GM21423 (cell line): ENCODE results near the gene RNASE1.

Experiments used
- ATAC-seq: cut with Tn5 transposase; IDR thresholded peaks from one replicate; pipeline ENCODE4 v1.9.1; 2021; ENCODE audit warnings: mild to moderate bottlenecking, moderate library complexity; ENCODE audit not compliant: unreplicated experiment

The RNASE1 gene

DNA sequence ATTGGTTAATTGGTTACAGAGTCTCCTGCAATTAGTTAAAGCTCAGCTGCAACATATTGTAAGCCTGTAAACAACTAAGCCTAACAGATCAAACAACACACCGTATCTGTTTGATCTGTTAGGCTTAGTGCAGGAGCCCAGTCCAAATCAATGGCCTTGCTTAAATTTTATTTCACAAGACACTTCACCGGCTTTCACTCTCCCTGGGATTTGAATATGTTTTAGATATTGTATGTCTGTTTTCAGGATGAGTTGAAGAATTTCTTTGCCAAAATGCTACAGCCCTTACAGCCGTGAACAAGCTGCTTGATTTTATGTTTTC, 5.5 kb upstream of the RNASE1 start:
- no peak for ATAC-seq

DNA sequence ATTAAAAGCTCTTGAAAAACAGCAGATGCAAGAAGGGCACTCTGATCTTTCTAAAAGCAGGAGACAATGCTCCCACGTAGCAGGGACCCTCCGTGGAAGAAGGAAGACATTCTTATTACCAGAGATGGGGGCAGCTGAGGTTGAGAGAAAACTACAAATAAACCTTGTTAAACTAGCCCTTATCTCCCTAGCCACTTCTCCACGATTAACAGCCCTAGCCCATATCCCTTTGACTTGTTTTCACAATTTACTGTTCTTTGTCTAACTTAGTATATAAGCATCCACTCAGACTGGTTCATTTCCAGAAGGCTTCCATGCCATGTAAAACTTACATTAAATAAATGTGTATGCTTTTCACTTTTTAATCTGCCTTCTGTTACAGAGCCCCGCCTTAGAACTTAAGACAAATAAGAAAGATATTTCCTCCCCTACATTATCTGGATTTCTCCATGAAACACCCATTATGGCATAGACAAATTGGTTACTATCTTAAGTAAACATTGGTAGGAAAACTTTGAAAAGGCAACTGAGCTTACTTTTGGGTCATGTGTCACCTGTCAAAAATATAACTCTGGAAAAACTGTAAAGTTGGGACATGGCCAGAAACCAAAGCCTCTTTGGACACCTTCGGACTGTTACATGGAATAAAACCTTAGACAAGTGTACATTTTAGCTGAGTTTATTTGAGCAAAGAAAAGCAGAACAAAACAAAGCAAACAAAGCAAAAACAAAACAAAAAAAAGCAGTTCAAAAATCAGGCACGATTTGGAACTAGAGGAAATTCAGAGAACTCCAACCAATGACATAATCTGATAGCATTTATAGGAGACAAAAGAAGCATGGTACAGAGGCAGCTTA, 4.9 kb upstream of the RNASE1 start:
- no peak for ATAC-seq

DNA sequence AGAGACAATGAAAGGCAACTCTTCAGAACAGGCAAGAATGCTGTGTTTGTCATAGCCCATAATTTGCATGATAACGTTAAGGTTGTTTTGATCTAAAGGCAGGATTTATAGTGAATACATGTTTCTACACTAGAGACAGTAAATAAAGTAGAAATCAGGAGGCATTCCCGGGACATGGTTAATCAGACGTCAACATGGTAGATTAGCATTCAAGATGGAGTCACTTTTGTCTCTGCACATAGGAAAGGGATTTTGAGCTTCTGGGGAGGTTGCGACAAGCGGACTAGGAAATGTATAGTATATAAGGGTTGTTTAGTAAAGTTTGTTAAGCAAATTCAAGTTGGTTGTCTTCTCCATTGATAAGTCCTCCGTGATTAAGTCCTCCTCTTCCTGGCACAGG, 2.8 kb upstream of the RNASE1 start:
- no peak for ATAC-seq

DNA sequence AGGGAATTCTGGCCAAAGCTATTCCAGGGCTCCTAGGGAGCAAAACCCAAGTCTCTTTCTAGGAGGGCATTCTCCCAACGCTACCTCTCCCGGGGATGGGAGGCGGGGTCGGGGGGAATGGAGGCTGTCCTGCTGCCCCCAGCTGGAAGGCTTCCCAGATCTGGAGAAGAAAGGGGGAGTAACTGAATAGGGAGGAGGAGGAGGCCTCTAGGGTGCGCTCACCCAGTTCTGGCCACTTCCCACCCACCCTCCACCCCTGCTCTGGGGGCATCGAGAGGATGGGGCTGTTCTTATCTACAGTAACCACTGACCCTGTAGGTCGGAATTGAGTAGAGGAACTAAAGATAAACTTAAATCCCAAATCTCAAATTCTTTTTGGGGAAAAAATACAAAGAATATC, 579 bp upstream of the RNASE1 start:
- no peak for ATAC-seq

DNA sequence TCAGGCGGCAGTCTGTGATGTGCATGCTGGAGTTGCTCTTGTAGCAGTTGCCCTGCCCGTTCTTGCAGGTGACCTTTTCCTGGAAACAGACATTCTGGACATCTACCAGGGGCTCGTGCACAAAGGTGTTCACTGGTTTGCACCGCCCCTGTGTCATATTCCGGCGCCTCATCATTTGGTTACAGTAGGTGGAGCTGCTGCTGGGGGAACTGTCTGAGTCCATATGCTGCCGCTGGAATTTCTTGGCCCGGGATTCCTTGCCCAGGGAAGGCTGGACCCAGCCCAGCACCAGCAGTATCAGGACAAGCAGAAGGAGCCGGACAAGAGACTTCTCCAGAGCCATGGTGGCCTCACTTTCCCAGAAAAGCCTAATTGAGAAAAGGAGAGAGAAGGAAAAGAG, 918 bp downstream of the RNASE1 start:
- ATAC-seq = no peak

DNA sequence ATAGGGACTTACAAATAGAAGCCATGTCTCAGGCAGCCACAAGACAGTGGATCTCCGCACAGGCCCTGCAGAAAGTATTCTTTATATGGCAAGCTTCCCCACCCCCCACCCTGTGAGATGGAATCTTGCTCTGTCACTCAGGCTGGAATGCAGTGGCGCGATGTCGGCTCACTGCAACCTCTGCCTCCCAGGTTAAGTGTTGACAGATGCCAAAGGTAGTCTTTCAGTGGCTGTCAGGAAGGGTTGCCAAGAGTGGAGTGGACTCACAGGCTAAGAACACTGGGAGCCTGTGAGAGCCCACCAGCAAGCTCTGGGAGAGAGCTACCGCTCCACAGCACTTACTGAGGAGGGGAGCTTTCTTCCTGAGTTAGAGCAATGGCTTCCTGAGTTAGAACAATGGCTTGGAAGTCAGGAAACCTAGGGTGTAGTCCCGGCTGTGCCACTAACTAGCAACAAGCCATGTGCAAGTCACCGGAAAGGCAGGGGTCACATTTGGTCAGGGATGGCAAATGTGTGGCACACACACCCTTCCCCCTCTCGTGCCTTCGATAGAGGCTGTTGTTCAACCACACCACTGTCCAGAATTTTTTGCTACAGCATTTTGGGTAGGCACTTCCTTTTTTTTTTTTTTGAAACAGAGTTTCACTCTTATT, 2.6 kb downstream of the RNASE1 start:
- ATAC-seq = no peak

DNA sequence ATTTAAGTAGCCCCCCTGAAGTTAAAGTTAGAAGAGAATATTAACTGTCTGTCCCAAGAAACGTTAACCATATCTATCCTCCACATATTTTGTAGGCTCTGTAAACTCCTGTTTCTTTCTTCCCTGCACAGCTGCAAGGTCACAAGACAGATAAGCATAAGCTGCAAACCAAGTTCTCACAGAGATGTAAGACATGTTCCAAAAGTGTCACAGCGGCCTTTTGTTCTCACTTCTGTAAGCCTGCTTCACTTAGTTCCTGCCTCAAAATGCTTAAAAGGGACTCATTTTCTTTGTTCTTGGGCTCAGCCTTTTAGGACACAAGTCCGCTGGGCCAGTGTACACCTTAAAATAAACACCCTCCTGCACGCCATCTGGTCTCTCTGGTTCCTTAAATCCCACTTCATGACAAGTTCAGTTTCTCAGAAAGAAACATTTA, 3.2 kb downstream of the RNASE1 start:
- ATAC-seq = no peak

DNA sequence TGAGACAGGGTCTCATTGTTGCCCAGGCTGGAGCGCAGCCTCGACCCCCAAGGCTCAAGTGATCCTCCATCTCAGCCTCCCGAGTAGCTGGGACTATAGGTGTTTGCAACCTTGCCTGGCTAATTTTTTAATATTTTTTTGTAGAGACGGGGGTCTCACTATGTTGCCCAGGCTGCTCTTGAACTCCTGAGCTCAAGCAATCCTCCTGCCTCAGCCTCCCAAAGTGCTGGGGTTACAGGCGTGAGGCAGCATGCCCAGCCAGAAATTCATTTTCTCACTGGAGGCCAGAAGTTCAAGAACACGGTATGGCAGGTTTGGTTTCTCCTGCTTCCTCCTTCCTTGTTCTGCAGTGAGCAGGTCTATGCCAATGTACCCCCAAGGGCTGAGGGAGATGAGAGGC, 3.7 kb downstream of the RNASE1 start:
- ATAC-seq = no peak

DNA sequence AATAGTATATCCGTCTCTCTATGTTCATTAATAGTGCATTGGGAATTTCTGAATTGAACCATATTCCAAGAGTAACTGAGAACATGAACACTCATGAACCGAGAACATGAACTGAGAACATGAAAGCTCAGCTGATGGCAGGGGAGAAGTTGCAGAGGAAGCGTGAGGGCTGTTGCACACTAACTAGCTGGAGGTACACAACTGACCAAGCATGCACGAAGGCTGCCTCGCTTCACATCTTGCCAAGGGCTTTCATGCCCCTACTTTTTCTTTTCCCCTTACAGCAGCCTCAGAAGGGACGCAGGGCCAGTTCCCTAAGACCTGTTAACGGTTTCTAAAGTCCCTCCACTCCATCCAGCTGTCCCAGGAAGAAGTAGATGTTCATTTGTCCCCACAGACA, 4.3 kb downstream of the RNASE1 start:
- ATAC-seq = no peak

DNA sequence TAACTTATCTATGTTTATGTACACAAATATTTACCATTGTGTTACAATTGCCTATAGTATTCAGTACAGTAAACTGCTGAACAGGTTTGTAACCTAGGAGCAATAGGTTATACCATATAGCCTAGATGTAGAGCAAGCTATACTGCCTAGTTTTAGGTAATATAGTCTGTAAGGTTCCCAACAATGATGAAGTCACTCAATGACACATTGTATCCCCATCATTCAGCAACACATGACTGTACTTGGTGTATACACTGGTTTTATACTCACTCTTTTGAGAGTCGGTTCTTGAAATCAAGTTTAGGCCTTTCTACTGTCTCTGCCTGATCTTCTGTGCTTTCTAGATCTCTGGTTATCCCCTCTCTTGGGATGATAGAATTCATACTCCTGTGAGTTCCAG, 5.5 kb downstream of the RNASE1 start:
- ATAC-seq = no peak

DNA sequence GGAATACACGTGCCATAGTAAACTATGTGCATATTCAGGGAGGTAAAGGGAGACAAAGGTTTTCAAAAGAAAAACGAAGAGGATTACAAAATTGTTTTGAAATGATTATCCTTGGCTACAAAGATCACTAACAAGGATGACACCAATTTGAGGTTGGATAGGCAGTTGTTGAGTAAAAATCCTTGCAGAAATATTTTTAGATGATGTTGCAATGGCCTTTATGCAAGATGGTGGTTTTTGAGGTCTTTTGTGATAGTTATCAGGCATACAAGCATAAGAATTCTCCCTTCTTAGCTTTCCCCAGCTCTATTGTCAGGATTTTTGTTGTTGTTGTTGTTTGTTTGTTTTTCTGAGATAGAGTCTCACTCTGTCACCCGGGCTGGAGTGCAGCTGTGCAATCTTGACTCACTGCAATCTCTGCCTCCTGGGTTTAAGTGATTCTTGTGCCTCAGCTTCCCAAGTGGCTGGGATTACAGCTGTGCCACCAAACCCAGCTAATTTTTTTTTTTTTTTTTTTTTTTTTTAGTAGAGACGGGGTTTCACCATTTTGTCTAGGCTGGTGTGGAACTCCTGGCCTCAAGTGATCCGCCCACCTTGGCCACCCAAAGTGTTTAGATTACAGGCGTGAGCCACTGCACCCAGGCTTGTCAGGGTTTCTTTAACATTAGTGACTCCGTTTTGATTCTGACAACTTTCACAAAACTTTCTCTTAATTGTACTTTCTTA, 7.8 kb downstream of the RNASE1 start:
- ATAC-seq = no peak

DNA sequence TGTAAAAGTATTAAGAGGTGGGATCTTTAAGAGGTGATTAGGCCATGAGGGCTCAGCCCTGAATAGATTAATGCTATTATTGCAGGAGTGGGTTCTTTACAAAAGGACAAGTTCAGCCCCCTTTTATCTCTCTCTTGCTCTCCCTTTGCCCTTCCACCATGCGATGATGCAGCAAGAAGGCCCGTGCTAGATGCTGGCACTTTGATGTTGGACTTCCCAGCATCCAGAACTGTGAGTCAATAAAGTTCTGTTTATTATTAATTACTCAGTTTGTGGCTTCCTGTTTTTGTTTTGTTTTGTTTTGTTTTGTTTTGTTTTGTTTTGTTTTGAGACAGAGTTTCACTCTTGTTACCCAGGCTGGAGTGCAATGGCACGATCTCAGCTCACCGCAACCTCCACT, 10.1 kb downstream of the RNASE1 start:
- ATAC-seq = no peak

DNA sequence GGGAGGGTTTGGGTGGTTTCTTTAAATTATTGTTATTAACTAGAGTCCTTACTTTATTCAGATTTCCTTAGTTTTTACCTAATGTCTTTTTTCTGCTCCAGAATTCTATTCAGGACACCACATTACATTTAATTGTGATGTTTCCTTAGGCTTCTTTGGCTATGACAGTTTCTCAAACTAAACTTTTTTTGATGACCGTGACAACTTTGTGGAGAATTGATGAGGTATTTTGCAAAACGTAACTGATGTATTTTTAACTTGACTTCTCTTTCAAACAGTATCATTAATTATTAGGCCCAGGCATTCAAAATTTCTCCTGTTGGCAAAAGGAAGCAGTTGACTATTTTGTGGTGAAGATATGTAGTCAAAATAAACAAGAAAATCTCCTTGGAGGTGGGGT, 11.0 kb downstream of the RNASE1 start:
- no peak for ATAC-seq

DNA sequence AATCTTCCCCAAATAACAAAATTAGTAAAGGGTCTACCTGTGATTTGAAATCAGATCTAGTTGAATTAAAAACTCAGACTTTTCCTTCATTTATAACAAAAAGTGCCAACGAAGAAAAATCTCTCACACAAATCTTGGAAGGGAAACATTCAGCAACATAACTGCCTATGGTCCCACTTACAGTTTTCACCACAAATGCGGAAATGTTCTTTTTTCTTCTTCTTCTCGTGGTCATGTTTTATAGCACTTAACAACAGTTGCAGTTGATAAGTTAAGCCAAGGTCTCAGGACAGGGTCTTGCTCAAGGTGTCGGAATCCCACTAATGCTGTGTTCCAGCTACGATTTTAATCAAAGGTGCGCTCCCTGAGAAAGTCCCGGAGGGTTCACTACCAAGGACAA, 11.5 kb downstream of the RNASE1 start:
- ATAC-seq = no peak

DNA sequence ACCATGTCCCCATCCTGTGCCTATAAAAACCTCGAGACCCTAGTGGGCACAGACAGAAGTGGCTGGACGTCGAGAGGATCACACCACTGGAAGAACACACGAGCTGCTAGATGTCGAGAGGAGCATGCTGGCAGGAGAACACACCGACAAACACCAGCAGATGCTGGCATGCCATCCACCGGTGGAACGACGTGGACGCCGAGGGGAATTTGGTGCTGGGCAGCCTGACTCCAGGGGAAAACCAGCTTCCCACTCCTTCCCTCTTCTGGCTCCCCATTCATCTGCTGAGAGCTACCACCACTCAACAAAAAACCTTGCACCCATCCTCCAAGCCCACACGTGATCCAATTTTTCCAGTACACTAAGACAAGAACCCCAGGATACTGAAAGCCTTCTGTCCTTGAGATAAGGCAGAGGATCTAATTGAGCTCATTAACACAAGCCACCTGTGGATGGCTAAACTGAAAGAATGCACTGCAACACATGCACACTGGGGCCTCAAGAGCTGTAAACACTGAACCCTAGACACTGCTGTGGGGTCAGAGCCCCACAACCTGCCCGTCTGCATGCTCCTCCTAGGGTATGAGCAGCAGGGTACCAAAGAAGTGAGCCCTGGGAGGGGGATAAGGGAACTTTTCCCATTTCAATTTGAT, 12.1 kb downstream of the RNASE1 start:
- ATAC-seq = no peak

DNA sequence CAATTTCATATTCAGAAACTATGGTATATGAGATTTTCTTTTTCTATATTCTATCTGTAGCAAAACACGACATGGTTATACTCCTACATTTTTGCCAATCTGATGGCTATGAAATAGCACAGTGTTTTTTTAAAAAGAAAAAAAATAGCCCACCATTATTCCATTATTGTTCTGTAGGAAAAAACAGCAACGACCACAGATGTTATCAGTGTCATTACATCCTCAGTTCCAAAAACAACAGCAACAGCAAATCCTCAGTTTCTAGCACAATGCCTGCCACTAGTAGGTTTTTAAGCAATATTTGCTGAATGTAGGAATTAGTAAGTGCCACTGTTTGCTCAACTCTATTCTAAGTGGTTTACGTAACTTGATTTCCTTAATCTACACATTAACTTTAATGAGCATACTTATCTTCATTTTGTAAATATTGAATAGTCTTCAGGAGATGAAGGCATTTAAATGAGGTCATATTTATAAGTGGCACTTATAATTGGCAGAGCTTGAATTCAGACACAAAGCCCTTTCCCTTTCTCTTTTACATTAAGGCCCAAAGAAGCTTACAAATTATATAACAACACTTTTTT, 13.3 kb downstream of the RNASE1 start:
- ATAC-seq = no peak

DNA sequence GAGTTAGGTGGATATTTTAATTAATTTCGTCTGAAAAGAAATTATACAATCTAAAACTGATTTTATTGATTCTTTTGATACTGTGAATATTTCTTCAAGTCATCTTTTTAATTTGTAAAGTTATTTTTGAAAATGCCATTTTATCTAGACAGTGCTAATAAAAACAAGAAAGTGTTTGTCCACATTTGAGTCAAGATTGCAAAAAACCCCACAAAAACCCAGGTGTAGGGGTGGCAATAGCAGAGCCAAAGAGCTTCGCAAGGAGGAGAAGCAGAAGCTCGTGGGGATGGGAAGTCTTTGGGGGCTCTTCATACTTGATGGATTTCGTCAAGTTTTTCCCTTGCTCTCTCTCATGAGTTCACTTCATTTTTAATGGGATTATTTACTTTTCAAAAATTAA, 15.6 kb downstream of the RNASE1 start:
- no peak for ATAC-seq

DNA sequence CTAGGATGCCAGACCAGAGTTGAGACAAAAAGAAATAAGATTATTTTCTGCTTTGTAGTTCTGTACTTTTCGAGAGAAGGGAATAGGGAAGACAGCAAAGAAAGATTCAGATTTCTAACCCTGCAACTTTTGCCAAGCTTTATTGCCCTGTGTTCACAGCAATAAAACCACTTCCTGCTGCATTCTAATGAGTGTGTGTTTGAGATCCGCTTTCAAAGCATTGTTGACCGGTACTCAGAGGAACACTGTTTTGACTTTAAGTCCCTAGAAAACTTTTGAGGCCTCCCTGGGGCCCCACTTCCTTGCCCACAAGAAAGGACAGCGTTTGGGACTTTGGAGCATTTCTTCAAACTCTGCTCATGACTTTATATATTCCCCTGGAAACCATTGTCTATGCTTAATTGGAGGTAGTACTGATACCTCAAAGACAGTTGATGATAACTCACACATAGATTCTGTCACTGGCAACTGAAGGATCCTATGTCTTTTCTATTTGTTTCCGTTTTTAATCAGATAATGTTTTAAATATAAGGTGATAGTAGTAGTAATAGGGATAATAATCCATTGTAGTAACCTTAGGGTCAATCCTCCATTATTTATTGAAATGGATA, 20.3 kb downstream of the RNASE1 start:
- ATAC-seq = peak; percentile 67

DNA sequence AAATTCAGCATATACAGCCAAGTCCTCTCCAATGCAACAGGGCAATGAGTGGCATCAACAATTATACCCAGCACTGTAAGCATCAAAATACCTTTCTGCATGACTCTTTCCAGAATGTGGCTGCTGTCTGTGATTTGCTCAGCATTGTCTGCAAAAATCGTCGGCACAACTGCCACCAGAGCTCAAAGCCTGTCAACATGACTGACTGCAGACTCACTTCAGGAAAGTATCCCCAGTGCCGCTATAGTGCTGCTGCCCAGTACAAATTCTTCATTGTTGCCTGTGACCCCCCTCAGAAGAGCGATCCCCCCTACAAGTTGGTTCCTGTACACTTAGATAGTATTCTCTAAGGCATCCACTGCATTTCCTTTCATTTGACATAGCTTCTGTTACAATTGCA, 20.8 kb downstream of the RNASE1 start:
- ATAC-seq = no peak

DNA sequence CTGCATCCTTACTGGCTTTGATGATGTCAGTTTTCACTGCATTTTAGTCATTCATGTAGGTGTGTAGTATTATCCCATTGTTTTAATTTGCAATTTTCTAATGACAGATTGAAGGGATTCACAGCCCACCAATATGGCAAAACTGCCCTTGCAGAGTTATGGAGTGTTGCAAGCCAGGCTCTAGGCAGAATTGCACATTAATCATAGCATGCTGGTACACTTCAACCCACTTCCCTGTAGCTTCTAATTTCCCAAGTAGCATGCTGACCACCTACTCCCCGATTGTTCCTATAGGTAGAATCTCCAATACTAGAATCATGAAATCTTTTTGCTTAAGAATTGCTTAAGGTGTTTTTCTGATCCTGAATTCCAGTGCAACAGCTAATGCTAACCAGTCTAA, 26.7 kb downstream of the RNASE1 start:
- ATAC-seq = no peak

DNA sequence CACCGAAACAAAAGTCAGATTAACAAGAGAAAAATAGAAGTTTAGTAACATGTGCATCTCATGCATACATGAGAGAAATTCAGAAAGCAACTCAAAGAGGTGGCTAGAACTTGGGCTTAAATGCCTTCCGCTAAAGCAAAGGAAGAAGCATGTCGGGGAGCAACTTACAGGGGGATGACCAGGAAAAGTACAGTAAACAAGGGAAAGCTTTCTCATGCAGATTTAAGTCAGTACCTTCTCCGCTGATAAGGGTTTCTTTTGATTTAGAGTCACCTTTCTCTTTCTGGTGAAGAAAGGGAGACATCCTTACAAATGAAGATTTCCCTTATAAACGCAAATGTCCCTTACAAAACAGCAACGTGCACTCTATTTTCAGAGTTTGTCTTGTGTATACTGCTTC, 27.6 kb downstream of the RNASE1 start:
- ATAC-seq = no peak
